Measurements from ENCODE around the gene TNK1. TPM values are rescaled to one million over a fixed set of nuclear protein-coding genes. Genes with fewer than 3 reads are reported as not detected.

Gene TNK1
- total and polyA plus RNA-seq, 9 of the 15 experiments (the other 6 are each of a cell fraction or from before 2014, with no cell fraction given): 0.28 to 5.2 (median 2.1) TPM

DNA sequence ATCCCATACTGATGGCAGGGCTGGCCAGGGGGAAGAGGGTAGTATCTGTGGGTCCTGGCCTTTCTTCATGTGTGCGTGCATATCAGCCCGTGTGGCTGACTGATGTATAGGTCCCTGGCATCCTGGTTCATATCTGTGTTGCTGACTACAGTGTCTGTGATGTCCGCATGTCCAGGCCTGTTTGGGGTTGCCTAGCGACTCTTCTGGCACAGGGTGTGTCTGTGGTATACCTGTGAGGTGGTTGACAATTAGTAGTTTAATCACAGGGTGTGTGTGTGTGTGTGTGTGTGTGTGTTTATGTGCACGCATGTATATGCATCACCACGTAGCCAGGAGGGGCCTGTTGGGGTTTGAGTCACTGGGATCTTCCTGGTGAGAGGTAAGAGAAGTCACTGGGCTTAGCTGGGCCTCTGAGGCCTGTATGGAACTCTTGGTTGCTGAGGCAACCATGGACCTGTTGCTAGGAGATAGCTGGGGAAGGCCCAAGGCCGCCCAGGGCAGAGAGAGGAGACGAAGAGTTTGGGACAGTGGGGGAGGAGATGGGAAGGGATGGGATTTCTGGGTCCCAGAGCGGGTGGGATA lies 26.5 kb upstream of the TNK1 start:
- Histone ChIP-seq H3K4me3 (no peak overlapping the region), H3K9ac (ENCODE audit: insufficient read depth in 1 of 2, low read depth in 2 of 2, low read length in 2 of 2) (no peak overlapping the region), H3K27me3 (ENCODE audit: control insufficient read depth in 2 of 2, insufficient read depth in 2 of 2, low read length in 2 of 2) (no peaks in the 10 kb centered on the region), H4K20me1 (replicated peaks; ENCODE audit: control insufficient read depth, insufficient read depth, low read length) (no peaks in the 10 kb centered on the region), H3K9me3 (replicated peaks; ENCODE audit: control insufficient read depth, insufficient read depth, low read depth, low read length) (no peaks in the 10 kb centered on the region), H3K4me2 (ENCODE audit: insufficient read depth, low read length) (no peak overlapping the region), H3K79me2 (ENCODE audit: control insufficient read depth, insufficient read depth, low read length) (peaks cover 8% of the 10 kb centered on the region), H2AFZ (ENCODE audit: low read depth, low read length) (no peak overlapping the region), H3K4me1 (replicated peaks in 1 of 2; ENCODE audit: control insufficient read depth in 2 of 2, insufficient read depth in 2 of 2, low read length in 2 of 2) (peaks cover 3 to 54% of the 10 kb centered on the region in 2 experiments; a peak in 3 of 5 replicates), H3K36me3 (ENCODE audit: control insufficient read depth, insufficient read depth, low read length) (no peaks in the 10 kb centered on the region), H3K27ac (ENCODE audit: extremely low read depth, low read depth, low read length) (no peak overlapping the region), H3K9me1 (ENCODE audit: control insufficient read depth, insufficient read depth, low read length) (no peaks in the 10 kb centered on the region)
- peak in 1 of 4 experiments; percentile 40 for DNase-seq (ENCODE audit: extremely low read depth in 1 of 4, low spot score in 3 of 4)
- BruUV-seq (replicated peaks): no TSS peak
- 39% methylated on average over 6 of the region's 9 CpGs for WGBS (ENCODE audit: insufficient coverage, low coverage, missing lambda C conversion rate)
- intact Hi-C loops (cut with micrococcal nuclease) (loop anchor here (5.0 kb wide), 1 partner anchor 128 kb away; the partner anchor contains the start of genes POLR2A and SLC35G6), in situ Hi-C loops (cut with MboI) (loop anchor here (10.0 kb wide), 1 partner anchor 200 kb away; the partner anchor contains the start of gene TNFSF13)
- no peak for FAIRE-seq
- ChIA-PET CTCF (ENCODE audit: low intra/inter-chr PET ratio) (no interaction called here), POLR2A (interaction anchor here (0.6 to 1.6 kb wide), 5 partner anchors 11 to 274 kb away, joined by 3 to 6 read pairs (median 4); partner anchors contain the start of genes SAT2 and ZBTB4)
- no peak for ATAC-seq
- TF ChIP-seq MTA3 (IDR thresholded peaks at IDR 0.05; ENCODE audit: borderline replicate concordance) (no peak), ZNF778 (CRISPR knock-in tag; IDR thresholded peaks at IDR 0.05) (no peak), PTTG1 (tag; IDR thresholded peaks at IDR 0.05; ENCODE audit: low read depth) (no peak), RFX1 (IDR thresholded peaks at IDR 0.05) (peak; percentile 91), MYNN (IDR thresholded peaks at IDR 0.05) (peak; percentile 96), MYNN (CRISPR knock-in tag; IDR thresholded peaks at IDR 0.05) (peak; percentile 69), CSDE1 (IDR thresholded peaks at IDR 0.05) (0 out of 4 replicates have a peak, but pooled peaks of 1 of the 2 experiments have one; percentile 24), BCOR (IDR thresholded peaks at IDR 0.05) (no peak), BMI1 (IDR thresholded peaks at IDR 0.05; ENCODE audit: low read length) (peak; percentile 68), MXI1 (IDR thresholded peaks at IDR 0.05; ENCODE audit: low read depth, low read length) (peak; percentile 87), RBM34 (IDR thresholded peaks at IDR 0.05; ENCODE audit: borderline replicate concordance, insufficient read depth, low read length) (no peak), ZFPM2 (CRISPR knock-in tag; IDR thresholded peaks at IDR 0.05) (no peak), ZNF444 (CRISPR knock-in tag; IDR thresholded peaks at IDR 0.05) (no peak), CTBP1 (IDR thresholded peaks at IDR 0.05; ENCODE audit: borderline replicate concordance) (no peak)
- TF ChIP-seq, protein P1, sequence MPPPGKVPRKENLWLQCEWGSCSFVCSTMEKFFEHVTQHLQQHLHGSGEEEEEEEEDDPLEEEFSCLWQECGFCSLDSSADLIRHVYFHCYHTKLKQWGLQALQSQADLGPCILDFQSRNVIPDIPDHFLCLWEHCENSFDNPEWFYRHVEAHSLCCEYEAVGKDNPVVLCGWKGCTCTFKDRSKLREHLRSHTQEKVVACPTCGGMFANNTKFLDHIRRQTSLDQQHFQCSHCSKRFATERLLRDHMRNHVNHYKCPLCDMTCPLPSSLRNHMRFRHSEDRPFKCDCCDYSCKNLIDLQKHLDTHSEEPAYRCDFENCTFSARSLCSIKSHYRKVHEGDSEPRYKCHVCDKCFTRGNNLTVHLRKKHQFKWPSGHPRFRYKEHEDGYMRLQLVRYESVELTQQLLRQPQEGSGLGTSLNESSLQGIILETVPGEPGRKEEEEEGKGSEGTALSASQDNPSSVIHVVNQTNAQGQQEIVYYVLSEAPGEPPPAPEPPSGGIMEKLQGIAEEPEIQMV (tag; conservative IDR thresholded peaks at IDR 0.05; ENCODE audit: low read depth): no peak
- TF ChIP-seq, protein P2, sequence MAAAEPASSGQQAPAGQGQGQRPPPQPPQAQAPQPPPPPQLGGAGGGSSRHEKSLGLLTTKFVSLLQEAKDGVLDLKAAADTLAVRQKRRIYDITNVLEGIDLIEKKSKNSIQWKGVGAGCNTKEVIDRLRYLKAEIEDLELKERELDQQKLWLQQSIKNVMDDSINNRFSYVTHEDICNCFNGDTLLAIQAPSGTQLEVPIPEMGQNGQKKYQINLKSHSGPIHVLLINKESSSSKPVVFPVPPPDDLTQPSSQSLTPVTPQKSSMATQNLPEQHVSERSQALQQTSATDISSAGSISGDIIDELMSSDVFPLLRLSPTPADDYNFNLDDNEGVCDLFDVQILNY (CRISPR knock-in tag; IDR thresholded peaks at IDR 0.05): no peak
- TF ChIP-seq, protein P3, sequence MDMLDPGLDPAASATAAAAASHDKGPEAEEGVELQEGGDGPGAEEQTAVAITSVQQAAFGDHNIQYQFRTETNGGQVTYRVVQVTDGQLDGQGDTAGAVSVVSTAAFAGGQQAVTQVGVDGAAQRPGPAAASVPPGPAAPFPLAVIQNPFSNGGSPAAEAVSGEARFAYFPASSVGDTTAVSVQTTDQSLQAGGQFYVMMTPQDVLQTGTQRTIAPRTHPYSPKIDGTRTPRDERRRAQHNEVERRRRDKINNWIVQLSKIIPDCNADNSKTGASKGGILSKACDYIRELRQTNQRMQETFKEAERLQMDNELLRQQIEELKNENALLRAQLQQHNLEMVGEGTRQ (CRISPR knock-in tag; IDR thresholded peaks at IDR 0.05): no peak
- TF ChIP-seq, protein P4, sequence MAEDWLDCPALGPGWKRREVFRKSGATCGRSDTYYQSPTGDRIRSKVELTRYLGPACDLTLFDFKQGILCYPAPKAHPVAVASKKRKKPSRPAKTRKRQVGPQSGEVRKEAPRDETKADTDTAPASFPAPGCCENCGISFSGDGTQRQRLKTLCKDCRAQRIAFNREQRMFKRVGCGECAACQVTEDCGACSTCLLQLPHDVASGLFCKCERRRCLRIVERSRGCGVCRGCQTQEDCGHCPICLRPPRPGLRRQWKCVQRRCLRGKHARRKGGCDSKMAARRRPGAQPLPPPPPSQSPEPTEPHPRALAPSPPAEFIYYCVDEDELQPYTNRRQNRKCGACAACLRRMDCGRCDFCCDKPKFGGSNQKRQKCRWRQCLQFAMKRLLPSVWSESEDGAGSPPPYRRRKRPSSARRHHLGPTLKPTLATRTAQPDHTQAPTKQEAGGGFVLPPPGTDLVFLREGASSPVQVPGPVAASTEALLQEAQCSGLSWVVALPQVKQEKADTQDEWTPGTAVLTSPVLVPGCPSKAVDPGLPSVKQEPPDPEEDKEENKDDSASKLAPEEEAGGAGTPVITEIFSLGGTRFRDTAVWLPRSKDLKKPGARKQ (CRISPR knock-in tag; IDR thresholded peaks at IDR 0.05): no peak
